Heart right ventricle (tissue), 16 donors: ENCODE results near the gene MSTN. TPM values are rescaled to one million over a fixed set of nuclear protein-coding genes. Genes with fewer than 3 reads are reported as not detected.

ENCODE experiments used
- ATAC-seq, 8 donors: fragments of 200-7000 bp; cut with Tn5 transposase; one replicate each; pipeline ENCODE4 v1.9.1; 2020; ENCODE audit warnings: mild to moderate bottlenecking in 8 of 8, moderate library complexity in 8 of 8, moderate number of reproducible peaks in 1 of 8
- DNase-seq, 2 donors: peaks; one replicate each; pipeline ENCODE4 v3.0.0-alpha.2; 2020
- H3K27ac ChIP-seq, 10 donors: fragments of 200-600 bp; sonication (generic) in 2 of 10; one replicate each; pipeline versions ENCODE4 v1.5.0 to v1.8.0; 2020 to 2022; ENCODE audit warnings: mild to moderate bottlenecking in 3 of 10
- H3K27me3 ChIP-seq, 7 donors: fragments of 200-600 bp; one replicate each; pipeline ENCODE4 v1.8.0; 2021 to 2022; ENCODE audit warnings: mild to moderate bottlenecking in 2 of 7
- H3K36me3 ChIP-seq, 9 donors: fragments of 200-600 bp; sonication (generic) in 1 of 9; one replicate each; pipeline versions ENCODE4 v1.5.0 to v1.8.0; 2020 to 2022; ENCODE audit warnings: mild to moderate bottlenecking in 2 of 9
- H3K4me1 ChIP-seq, 9 donors: fragments of 200-600 bp; sonication (generic) in 1 of 9; one replicate each; pipeline versions ENCODE4 v1.5.0 to v1.8.0; 2020 to 2022; ENCODE audit warnings: mild to moderate bottlenecking in 4 of 9
- H3K4me3 ChIP-seq, 10 donors: fragments of 200-600 bp; sonication (generic) in 2 of 10; one replicate each; pipeline versions ENCODE4 v1.5.0 to v1.8.0; 2020 to 2022; ENCODE audit warnings: mild to moderate bottlenecking in 7 of 10, moderate library complexity in 2 of 10
- H3K9me3 ChIP-seq, 11 donors: fragments of 200-600 bp in 10 of 11; sonication (generic) in 2 of 11; one replicate each; pipeline versions ENCODE4 v1.5.0 to v1.8.0; 2013 to 2022; ENCODE audit warnings: mild to moderate bottlenecking in 2 of 11, control low read depth in 1 of 11, moderate library complexity in 1 of 11
- WGBS, 2 donors: extraction: QIAGEN DNeasy Blood & Tissue Kit; methylation state at CpG; one replicate each; pipeline ENCODE4 v1.1.7; 2013; ENCODE audit warnings: inconsistent platforms in 1 of 2; 5-methylcytosine and 5-hydroxymethylcytosine counted together
- intact Hi-C, 10 donors: fragments of 100-400 bp; cut with DNase I; formaldehyde crosslinking; loops; one replicate each; pipeline versions ENCODE4 v1.11.1 to v1.14.2; 2022
- polyA plus RNA-seq, 2 donors: library from polyadenylated mRNA; stranded (reverse); fragments of 200-250 nt; gene quantifications; one replicate each; pipeline ENCODE4 v1.2.3, GENCODE V29; 2013
- total RNA-seq, 10 donors: library from RNA; stranded (reverse); fragmentation: NEBNext Ultra II Directional in 3 of 10; extraction: Animal tissue kit (Norgen Biotek cat#: 25700) in 3 of 10; gene quantifications; one replicate each; pipeline versions ENCODE4 v1.2.1 to v1.2.4, GENCODE V29; 2021 to 2023
- TF ChIP-seq, protein P1 (sequence below), 9 donors: fragments of 200-600 bp; sonication (generic) in 2 of 9; IDR thresholded peaks; one replicate each; pipeline versions ENCODE4 v1.5.0 to v1.8.0; 2021 to 2022; ENCODE audit warnings: antibody characterized with exemption in 9 of 9, mild to moderate bottlenecking in 5 of 9, moderate library complexity in 1 of 9
- donor health status: Arrhythmogenic right ventricular cardiomyopathy.
- donor health status: ischemic (EF 13 %, LVEDD 7.1; RV severe dilation, severe dysfunction).
- donor health status: healthy with polysubstance abuse.
- donor health status: DM: no; HTN: yes; CAD: no.
- donor health status: DM: no; HTN: no; CAD: no.
- donor health status: ischemic (EF 25% LVEDD 6.9; RV normal size, moderate dysfunction).
- donor health status: ischemic (EF 25% LVEDD 5.7; RV mildly dilated, moderate dysfunction).
- donor health status: healthy.
- donor health status: DM: yes; HTN: yes; CAD: no.
- donor health status: Ischemic cardiomyopathy.
- donor health status: ischemic (EF 35%, LVEDD 5.7; RV mildly dilated, moderate dysfunction).
- donor health status: nonischemic (EF 11% LVEDD 7.7; RV severe dilation, severe dysfunction).
- donor health status: DM: yes; HTN: yes; CAD: no.
- donor health status: PGD.
- donor health status: ischemic (EF 29% LVEDD 5.4; RV normal size, mild dysfunction).
- donor health status: nonischemic (EF 23%, LVEDD 6.1; RV moderate dilation, normal function).

Gene MSTN
- total and polyA plus RNA-seq, 12 donors = 0.04 to 0.71 (median 0.21) TPM; not detected in 3

DNA sequence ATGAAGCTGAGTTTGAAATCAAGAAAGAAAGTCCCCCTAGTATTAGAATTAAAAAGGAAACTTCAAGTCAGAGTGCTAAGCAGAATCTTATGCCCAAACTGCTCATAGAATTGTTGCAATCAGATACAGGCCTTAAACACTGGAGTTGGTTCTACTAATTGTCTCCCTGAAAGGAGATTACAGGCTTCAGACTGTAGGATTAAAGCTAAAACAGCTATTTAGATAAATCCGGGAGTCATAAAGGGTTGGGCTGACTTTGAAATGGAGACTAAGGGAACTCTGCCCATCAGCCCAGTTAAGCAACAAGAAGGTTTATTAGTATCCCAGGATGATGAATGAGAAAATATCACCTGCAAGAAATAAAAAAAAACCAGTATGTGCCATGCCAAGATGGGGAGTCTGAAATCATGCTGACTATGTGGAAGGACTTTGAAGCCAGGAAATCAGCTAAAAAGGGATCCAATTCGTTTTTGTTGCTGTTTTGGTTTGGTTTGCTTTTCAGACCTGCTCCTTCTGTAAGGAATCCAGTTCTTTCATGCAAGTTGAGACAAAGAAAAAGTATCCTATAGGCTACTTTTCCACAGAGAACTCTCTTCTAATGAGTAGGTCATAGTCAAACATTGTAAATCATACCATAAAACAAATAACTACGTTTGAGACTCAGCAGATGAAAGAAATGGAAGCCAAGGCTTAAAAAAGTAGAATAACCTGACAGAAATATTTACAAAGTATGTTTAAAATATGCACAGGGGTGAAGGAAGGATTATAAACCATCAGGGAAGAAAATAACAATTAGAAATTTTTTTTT is 37.6 kb upstream of the MSTN start:
- Histone ChIP-seq H3K4me3 (no peak overlapping the region), H3K9me3 (peaks cover 0 to 31% (median 2%) of the 10 kb centered on the region in 11 donors), H3K27me3 (no peaks in the 10 kb centered on the region), H3K4me1 (no peaks in the 10 kb centered on the region), H3K36me3 (no peaks in the 10 kb centered on the region), H3K27ac (no peak overlapping the region)
- 69 to 79% methylated on average over 3 of the region's 3 CpGs for WGBS, 2 donors
- DNase-seq (no peak), ATAC-seq (no peak)
- TF ChIP-seq, protein P1, sequence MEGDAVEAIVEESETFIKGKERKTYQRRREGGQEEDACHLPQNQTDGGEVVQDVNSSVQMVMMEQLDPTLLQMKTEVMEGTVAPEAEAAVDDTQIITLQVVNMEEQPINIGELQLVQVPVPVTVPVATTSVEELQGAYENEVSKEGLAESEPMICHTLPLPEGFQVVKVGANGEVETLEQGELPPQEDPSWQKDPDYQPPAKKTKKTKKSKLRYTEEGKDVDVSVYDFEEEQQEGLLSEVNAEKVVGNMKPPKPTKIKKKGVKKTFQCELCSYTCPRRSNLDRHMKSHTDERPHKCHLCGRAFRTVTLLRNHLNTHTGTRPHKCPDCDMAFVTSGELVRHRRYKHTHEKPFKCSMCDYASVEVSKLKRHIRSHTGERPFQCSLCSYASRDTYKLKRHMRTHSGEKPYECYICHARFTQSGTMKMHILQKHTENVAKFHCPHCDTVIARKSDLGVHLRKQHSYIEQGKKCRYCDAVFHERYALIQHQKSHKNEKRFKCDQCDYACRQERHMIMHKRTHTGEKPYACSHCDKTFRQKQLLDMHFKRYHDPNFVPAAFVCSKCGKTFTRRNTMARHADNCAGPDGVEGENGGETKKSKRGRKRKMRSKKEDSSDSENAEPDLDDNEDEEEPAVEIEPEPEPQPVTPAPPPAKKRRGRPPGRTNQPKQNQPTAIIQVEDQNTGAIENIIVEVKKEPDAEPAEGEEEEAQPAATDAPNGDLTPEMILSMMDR (IDR thresholded peaks at IDR 0.05) = no peak
- intact Hi-C loops = no loop called here

GRCh38 chr2:190098851-190099250 is 36.3 kb upstream of the MSTN start:
- Histone ChIP-seq H3K36me3 (no peaks in the 10 kb centered on the region), H3K9me3 (peaks cover 0 to 30% (median 2%) of the 10 kb centered on the region in 11 donors), H3K4me3 (no peak overlapping the region), H3K27me3 (no peaks in the 10 kb centered on the region), H3K27ac (no peak overlapping the region), H3K4me1 (peaks cover 0 to 5% (median 0%) of the 10 kb centered on the region in 9 donors)
- intact Hi-C loops = no loop called here
- TF ChIP-seq, protein P1 (IDR thresholded peaks at IDR 0.05) = no peak
- ATAC-seq (no peak), DNase-seq (no peak)

DNA sequence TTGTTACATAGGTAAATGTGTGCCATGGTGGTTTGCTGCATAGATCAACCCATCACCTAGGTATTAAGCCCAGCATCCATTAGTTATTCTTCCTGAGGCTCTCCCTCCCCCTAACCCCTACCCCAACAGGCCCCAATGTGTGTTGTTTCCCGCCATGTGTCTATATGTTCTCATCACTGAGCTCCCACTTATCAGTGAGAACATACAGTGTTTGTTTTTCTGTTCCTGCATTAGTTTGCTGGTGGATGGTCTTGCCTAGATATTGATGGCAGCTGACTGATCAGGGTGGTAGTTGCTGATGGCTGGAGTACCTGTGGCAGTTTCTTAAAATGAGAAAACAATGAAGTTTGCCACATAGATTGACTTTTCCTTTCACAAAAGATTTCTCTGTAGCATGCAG is 34.6 kb upstream of the MSTN start:
- DNase-seq = no peak
- Histone ChIP-seq H3K4me1 (peaks cover 0 to 8% (median 0%) of the 10 kb centered on the region in 9 donors), H3K36me3 (no peaks in the 10 kb centered on the region), H3K27ac (no peak overlapping the region), H3K4me3 (no peak overlapping the region), H3K27me3 (no peaks in the 10 kb centered on the region), H3K9me3 (peaks cover 0 to 19% (median 2%) of the 10 kb centered on the region in 11 donors)
- TF ChIP-seq, protein P1 (IDR thresholded peaks at IDR 0.05) = no peak
- intact Hi-C loops = no loop called here
- no peak for ATAC-seq
- WGBS, 2 donors = 90 to 95% methylated on average over 1 of the region's 1 CpG

GRCh38 chr2:190094316-190094871 is 31.9 kb upstream of the MSTN start:
- WGBS, 2 donors = 61 to 70% methylated on average over 3 of the region's 3 CpGs
- no peaks in the 10 kb centered on the region for H3K27me3 ChIP-seq
- H3K27ac ChIP-seq = peak overlapping the region in 1 of 10 donors; percentile 11
- no peak overlapping the region for H3K4me3 ChIP-seq
- intact Hi-C loops = loop anchor here in 3 of 10 donors (5.0 kb wide), 3 partner anchors 88 to 278 kb away; a partner anchor contains a TSS
- TF ChIP-seq, protein P1 (IDR thresholded peaks at IDR 0.05) = no peak
- ATAC-seq (no peak), DNase-seq (no peak)
- peaks cover 0 to 14% (median 0%) of the 10 kb centered on the region in 11 donors for H3K9me3 ChIP-seq
- H3K36me3 ChIP-seq = no peaks in the 10 kb centered on the region
- H3K4me1 ChIP-seq = peaks cover 0 to 8% (median 0%) of the 10 kb centered on the region in 9 donors
